ENCODE results near the gene ERICH4. TPM values are rescaled to one million over a fixed set of nuclear protein-coding genes. Genes with fewer than 3 reads are reported as not detected.
"Not testable (repeated sequence)": the region's sequence is repeated elsewhere in the genome, so short reads cannot be mapped to it uniquely, and the experiment has no call there.

The ERICH4 gene
- total RNA-seq, 5 donors from 2014 or later (not counting 1 experiment from before 2014, with no cell fraction given) = 0.29 to 0.55 TPM; not detected in 3

GRCh38 chr19:41407271-41407670 lies 35.7 kb upstream of the ERICH4 start:
- ATAC-seq (replicated peaks in 1 of 4) (no peak), DNase-seq (no peak)
- Mint-ChIP-seq H3K27me3 (no peaks in the 10 kb centered on the region), H3K9me3 (no peaks in the 10 kb centered on the region), H3K27ac (no peak overlapping the region), H3K36me3 (peaks cover 15% of the 10 kb centered on the region), H3K4me1 (peaks cover 21 to 28% (median 21%) of the 10 kb centered on the region in 3 donors), H3K4me3 (no peak overlapping the region)
- Histone ChIP-seq H3K27ac (ENCODE audit: low read length) (no peak overlapping the region), H3K4me1 (ENCODE audit: control insufficient read depth in 1 of 2, extremely low read depth in 1 of 2, insufficient read depth in 2 of 2, low read length in 2 of 2) (peaks cover 0 to 8% of the 10 kb centered on the region in 2 experiments), H3K4me3 (ENCODE audit: control insufficient read depth in 1 of 2, extremely low read depth in 1 of 2, low read length in 1 of 2) (no peak overlapping the region), H3K36me3 (ENCODE audit: control insufficient read depth in 2 of 2, extremely low read depth in 1 of 2, insufficient read depth in 1 of 2, low read length in 1 of 2) (peaks cover 22 to 25% of the 10 kb centered on the region in 2 donors), H3K27me3 (replicated peaks in 1 of 2; ENCODE audit: control insufficient read depth in 2 of 2, extremely low read depth in 1 of 2, insufficient read depth in 2 of 2, low read length in 1 of 2) (no peaks in the 10 kb centered on the region), H3K9me3 (no peaks in the 10 kb centered on the region)
- 79% methylated on average over 4 of the region's 4 CpGs for WGBS (ENCODE audit: insufficient coverage)
- ChIA-PET POLR2A (no interaction called here), CTCF (no interaction called here)

GRCh38 chr19:41408256-41408655 lies 34.7 kb upstream of the ERICH4 start:
- H3K4me1 ChIP-seq (ENCODE audit: control insufficient read depth in 1 of 2, extremely low read depth in 1 of 2, insufficient read depth in 2 of 2, low read length in 2 of 2) = peaks cover 0 to 8% of the 10 kb centered on the region in 2 experiments
- Mint-ChIP-seq H3K4me1 (peaks cover 18 to 23% (median 21%) of the 10 kb centered on the region in 3 donors), H3K27ac (no peak overlapping the region), H3K9me3 (no peaks in the 10 kb centered on the region), H3K4me3 (no peak overlapping the region), H3K27me3 (no peaks in the 10 kb centered on the region), H3K36me3 (peaks cover 15% of the 10 kb centered on the region)
- H3K4me3 ChIP-seq (ENCODE audit: control insufficient read depth in 1 of 2, extremely low read depth in 1 of 2, low read length in 1 of 2) = no peak overlapping the region
- H3K36me3 ChIP-seq (ENCODE audit: control insufficient read depth in 2 of 2, extremely low read depth in 1 of 2, insufficient read depth in 1 of 2, low read length in 1 of 2) = peaks cover 21 to 26% of the 10 kb centered on the region in 2 donors
- ATAC-seq (replicated peaks in 1 of 4) = no peak
- CTCF ChIA-PET = interaction anchor here in 1 of 2 donors (0.5 kb wide), 1 partner anchor 941 kb away, joined by 3 read pairs; no protein-coding TSS in a partner anchor
- H3K27me3 ChIP-seq (replicated peaks in 1 of 2; ENCODE audit: control insufficient read depth in 2 of 2, extremely low read depth in 1 of 2, insufficient read depth in 2 of 2, low read length in 1 of 2) = no peaks in the 10 kb centered on the region
- H3K9me3 ChIP-seq = no peaks in the 10 kb centered on the region
- DNase-seq = no peak
- no peak overlapping the region for H3K27ac ChIP-seq (ENCODE audit: low read length)
- WGBS (ENCODE audit: insufficient coverage) = 79% methylated on average over 2 of the region's 4 CpGs
- POLR2A ChIA-PET = interaction anchor here in 1 of 2 donors (0.6 kb wide), 1 partner anchor 53 kb away, joined by 3 read pairs; no protein-coding TSS in a partner anchor

GRCh38 chr19:41408846-41409245 lies 34.1 kb upstream of the ERICH4 start:
- not testable (repeated sequence) for H3K4me1 ChIP-seq (ENCODE audit: control insufficient read depth in 1 of 2, extremely low read depth in 1 of 2, insufficient read depth in 2 of 2, low read length in 2 of 2); H3K4me3 Mint-ChIP-seq; H3K27me3 ChIP-seq (replicated peaks in 1 of 2; ENCODE audit: control insufficient read depth in 2 of 2, extremely low read depth in 1 of 2, insufficient read depth in 2 of 2, low read length in 1 of 2); H3K4me3 ChIP-seq (ENCODE audit: control insufficient read depth in 1 of 2, extremely low read depth in 1 of 2, low read length in 1 of 2); H3K27ac Mint-ChIP-seq; DNase-seq; H3K9me3 ChIP-seq; ATAC-seq (replicated peaks in 1 of 4); H3K9me3 Mint-ChIP-seq; H3K27me3 Mint-ChIP-seq; H3K27ac ChIP-seq (ENCODE audit: low read length)
- ChIA-PET CTCF (interaction anchor here in 1 of 2 donors (0.5 kb wide), 1 partner anchor 940 kb away, joined by 3 read pairs; no protein-coding TSS in a partner anchor), POLR2A (interaction anchor here in 1 of 2 donors (0.6 kb wide), 1 partner anchor 53 kb away, joined by 3 read pairs; no protein-coding TSS in a partner anchor)
- peaks cover 21% of the 10 kb centered on the region for H3K36me3 Mint-ChIP-seq
- H3K36me3 ChIP-seq (ENCODE audit: control insufficient read depth in 2 of 2, extremely low read depth in 1 of 2, insufficient read depth in 1 of 2, low read length in 1 of 2) = peaks cover 20 to 27% of the 10 kb centered on the region in 2 donors
- H3K4me1 Mint-ChIP-seq = peaks cover 15 to 21% (median 16%) of the 10 kb centered on the region in 3 donors
- WGBS (ENCODE audit: insufficient coverage) = 100% methylated on average over 3 of the region's 5 CpGs

GRCh38 chr19:41409288-41409687 lies 33.7 kb upstream of the ERICH4 start:
- H3K4me1 Mint-ChIP-seq = peaks cover 14 to 21% (median 14%) of the 10 kb centered on the region in 3 donors
- CTCF ChIA-PET = no interaction called here
- no peak for ATAC-seq (replicated peaks in 1 of 4)
- H3K36me3 ChIP-seq (ENCODE audit: control insufficient read depth in 2 of 2, extremely low read depth in 1 of 2, insufficient read depth in 1 of 2, low read length in 1 of 2) = peaks cover 23 to 31% of the 10 kb centered on the region in 2 donors
- no peak overlapping the region for H3K4me3 Mint-ChIP-seq
- peaks cover 0 to 5% of the 10 kb centered on the region in 2 experiments for H3K4me1 ChIP-seq (ENCODE audit: control insufficient read depth in 1 of 2, extremely low read depth in 1 of 2, insufficient read depth in 2 of 2, low read length in 2 of 2)
- WGBS (ENCODE audit: insufficient coverage) = 97% methylated on average over 4 of the region's 4 CpGs
- no peak overlapping the region for H3K4me3 ChIP-seq (ENCODE audit: control insufficient read depth in 1 of 2, extremely low read depth in 1 of 2, low read length in 1 of 2)
- POLR2A ChIA-PET = no interaction called here
- no peaks in the 10 kb centered on the region for H3K9me3 Mint-ChIP-seq
- no peaks in the 10 kb centered on the region for H3K27me3 Mint-ChIP-seq
- no peaks in the 10 kb centered on the region for H3K27me3 ChIP-seq (replicated peaks in 1 of 2; ENCODE audit: control insufficient read depth in 2 of 2, extremely low read depth in 1 of 2, insufficient read depth in 2 of 2, low read length in 1 of 2)
- DNase-seq = no peak
- no peak overlapping the region for H3K27ac ChIP-seq (ENCODE audit: low read length)
- H3K9me3 ChIP-seq = no peaks in the 10 kb centered on the region
- H3K36me3 Mint-ChIP-seq = peaks cover 25% of the 10 kb centered on the region
- H3K27ac Mint-ChIP-seq = peak overlapping the region in 1 of 2 donors; percentile 72

- H3K27me3 ChIP-seq (replicated peaks in 1 of 2; ENCODE audit: control insufficient read depth in 2 of 2, extremely low read depth in 1 of 2, insufficient read depth in 2 of 2, low read length in 1 of 2) = no peaks in the 10 kb centered on the region
- peaks cover 14 to 18% (median 14%) of the 10 kb centered on the region in 3 donors for H3K4me1 Mint-ChIP-seq
- no peak overlapping the region for H3K27ac Mint-ChIP-seq
- peaks cover 0 to 5% of the 10 kb centered on the region in 2 experiments for H3K4me1 ChIP-seq (ENCODE audit: control insufficient read depth in 1 of 2, extremely low read depth in 1 of 2, insufficient read depth in 2 of 2, low read length in 2 of 2)
- no peak overlapping the region for H3K4me3 ChIP-seq (ENCODE audit: control insufficient read depth in 1 of 2, extremely low read depth in 1 of 2, low read length in 1 of 2)
- CTCF ChIA-PET = no interaction called here
- 95% methylated on average over 18 of the region's 23 CpGs for WGBS (ENCODE audit: insufficient coverage)
- H3K36me3 Mint-ChIP-seq = peaks cover 28% of the 10 kb centered on the region
- no peaks in the 10 kb centered on the region for H3K9me3 Mint-ChIP-seq
- H3K27me3 Mint-ChIP-seq = no peaks in the 10 kb centered on the region
- H3K4me3 Mint-ChIP-seq = no peak overlapping the region
- ATAC-seq (replicated peaks in 1 of 4) = no peak
- no peaks in the 10 kb centered on the region for H3K9me3 ChIP-seq
- DNase-seq = no peak
- H3K36me3 ChIP-seq (ENCODE audit: control insufficient read depth in 2 of 2, extremely low read depth in 1 of 2, insufficient read depth in 1 of 2, low read length in 1 of 2) = peaks cover 29 to 43% of the 10 kb centered on the region in 2 donors
- POLR2A ChIA-PET = no interaction called here
- no peak overlapping the region for H3K27ac ChIP-seq (ENCODE audit: low read length)
Observed at GRCh38 chr19:41410336-41411054, 32.5 kb upstream of the ERICH4 start.

- no peak for DNase-seq
- H3K36me3 ChIP-seq (ENCODE audit: control insufficient read depth in 2 of 2, extremely low read depth in 1 of 2, insufficient read depth in 1 of 2, low read length in 1 of 2) = peaks cover 34 to 48% of the 10 kb centered on the region in 2 donors
- peaks cover 14 to 17% (median 14%) of the 10 kb centered on the region in 3 donors for H3K4me1 Mint-ChIP-seq
- H3K36me3 Mint-ChIP-seq = peaks cover 31% of the 10 kb centered on the region
- no peaks in the 10 kb centered on the region for H3K27me3 ChIP-seq (replicated peaks in 1 of 2; ENCODE audit: control insufficient read depth in 2 of 2, extremely low read depth in 1 of 2, insufficient read depth in 2 of 2, low read length in 1 of 2)
- H3K4me1 ChIP-seq (ENCODE audit: control insufficient read depth in 1 of 2, extremely low read depth in 1 of 2, insufficient read depth in 2 of 2, low read length in 2 of 2) = peaks cover 0 to 5% of the 10 kb centered on the region in 2 experiments
- H3K9me3 Mint-ChIP-seq = no peaks in the 10 kb centered on the region
- H3K4me3 ChIP-seq (ENCODE audit: control insufficient read depth in 1 of 2, extremely low read depth in 1 of 2, low read length in 1 of 2) = no peak overlapping the region
- H3K4me3 Mint-ChIP-seq = no peak overlapping the region
- no peak for ATAC-seq (replicated peaks in 1 of 4)
- no peaks in the 10 kb centered on the region for H3K27me3 Mint-ChIP-seq
- no peak overlapping the region for H3K27ac Mint-ChIP-seq
- CTCF ChIA-PET = no interaction called here
- POLR2A ChIA-PET = no interaction called here
- H3K9me3 ChIP-seq = no peaks in the 10 kb centered on the region
- no peak overlapping the region for H3K27ac ChIP-seq (ENCODE audit: low read length)
- 67% methylated on average over 5 of the region's 9 CpGs for WGBS (ENCODE audit: insufficient coverage)
Observed at GRCh38 chr19:41411100-41411967, 31.6 kb upstream of the ERICH4 start.

Data from T-cell (primary cell).